A673 (cell line): ENCODE results near the gene DDR2. TPM values are rescaled to one million over a fixed set of nuclear protein-coding genes. Genes with fewer than 3 reads are reported as not detected.

Experiments used
- BruUV-seq: library from RNA; stranded (reverse); fragments of 400-500 nt; replicated peaks from 2 replicates; lab custom pipeline; 2021; lab: Mats Ljungman, UMichigan
- CTCF ChIA-PET: fragments of 300-600 bp; sonication (Branson Sonifier 250); formaldehyde crosslinking; loops from one replicate; lab custom pipeline; 2022; ENCODE audit warnings: antibody characterized with exemption; lab: Charles Lee
- POLR2A ChIA-PET: fragments of 300-600 bp; sonication (Branson Sonifier 250); formaldehyde crosslinking; loops from one replicate; lab custom pipeline; 2022; ENCODE audit warnings: antibody characterized with exemption; ENCODE audit not compliant: low non-redundant PET; lab: Charles Lee
- DNase-seq: peaks from one replicate; pipeline ENCODE4 v3.0.0-alpha.2; 2015; ENCODE audit warnings: low spot score
- H3K27ac ChIP-seq: fragments of 200-600 bp; sonication (generic); 2 replicates; pipeline ENCODE4 v1.5.1; 2016; ENCODE audit warnings: mixed run types, low read depth, mild to moderate bottlenecking, mixed read lengths, antibody characterized with exemption, low read length; ENCODE audit not compliant: poor library complexity, severe bottlenecking
- H3K27me3 ChIP-seq: fragments of 200-600 bp; sonication (generic); replicated peaks from 2 replicates; pipeline ENCODE4 v1.6.1; 2017; ENCODE audit warnings: mixed run types, low read depth, mild to moderate bottlenecking, mixed read lengths, antibody characterized with exemption, low read length; ENCODE audit not compliant: insufficient read depth, poor library complexity
- H3K36me3 ChIP-seq: fragments of 200-600 bp; sonication (generic); 2 replicates; pipeline ENCODE4 v1.6.1; 2016; ENCODE audit warnings: mixed run types, mild to moderate bottlenecking, mixed read lengths, antibody characterized with exemption, low read length; ENCODE audit not compliant: insufficient read depth, poor library complexity, severe bottlenecking
- H3K4me1 ChIP-seq: fragments of 200-600 bp; sonication (generic); 2 replicates; pipeline ENCODE4 v1.6.1; 2017; ENCODE audit warnings: mixed run types, mild to moderate bottlenecking, mixed read lengths, antibody characterized with exemption, low read length; ENCODE audit not compliant: insufficient read depth, poor library complexity, severe bottlenecking
- H3K4me3 ChIP-seq: fragments of 200-600 bp; sonication (generic); 2 replicates; pipeline ENCODE4 v1.5.1; 2016; ENCODE audit warnings: low read depth, mixed run types, mild to moderate bottlenecking, mixed read lengths, low read length; ENCODE audit not compliant: poor library complexity, severe bottlenecking
- H3K9me3 ChIP-seq: fragments of 200-600 bp; sonication (generic); 2 replicates; pipeline ENCODE4 v1.6.1; 2016; ENCODE audit warnings: mixed run types, low read depth, mild to moderate bottlenecking, mixed read lengths, antibody characterized with exemption, low read length; ENCODE audit not compliant: poor library complexity, severe bottlenecking
- CTCF ChIP-seq: fragments of 300-800, 200-600 bp; sonication (generic); conservative IDR thresholded peaks from 2 replicates; pipeline ENCODE4 v1.5.1; 2017; ENCODE audit warnings: low read depth, mild to moderate bottlenecking, antibody characterized with exemption, low read length, moderate library complexity, mixed read lengths
- EZH2 ChIP-seq: fragments of 200-600 bp; sonication (generic); IDR thresholded peaks from 2 replicates; pipeline ENCODE4 v1.6.1; 2017; ENCODE audit warnings: borderline replicate concordance, low read depth, mild to moderate bottlenecking, mixed read lengths, antibody characterized with exemption, low read length; ENCODE audit not compliant: poor library complexity, severe bottlenecking
- intact Hi-C: fragments of 100-400 bp; cut with micrococcal nuclease; formaldehyde crosslinking; loops from one replicate; pipeline ENCODE4 v1.10.0; 2022; ENCODE audit not compliant: unreplicated experiment
- total RNA-seq: library from RNA; stranded (reverse); gene quantifications from 2 replicates; pipeline ENCODE4 v1.2.3, GENCODE V29; 2021

Gene DDR2
- total RNA-seq, 1 experiment from 2014 or later = 121 TPM

GRCh38 chr1:162612606-162613400, 19.5 kb upstream of the DDR2 start:
- ChIA-PET POLR2A (interaction anchor here (0.6 kb wide), 1 partner anchor 212 kb away, joined by 3 read pairs; no protein-coding TSS in a partner anchor), CTCF (interaction anchor here (0.9 to 2.4 kb wide), 2 partner anchors 187 to 211 kb away, joined by 4 to 13 read pairs; no protein-coding TSS in a partner anchor)
- intact Hi-C loops = loop anchor here (1.0 to 10.0 kb wide), 3 partner anchors 187 to 558 kb away; no protein-coding TSS in a partner anchor
- Histone ChIP-seq H3K27me3 (no peaks in the 10 kb centered on the region), H3K9me3 (peaks cover 14% of the 10 kb centered on the region), H3K27ac (peak overlapping the region; percentile 11), H3K36me3 (peaks cover 11% of the 10 kb centered on the region), H3K4me3 (no peak overlapping the region), H3K4me1 (peaks cover 15% of the 10 kb centered on the region)
- BruUV-seq = no TSS peak
- TF ChIP-seq EZH2 (no peak), CTCF (no peak)
- DNase-seq = no peak

- ChIA-PET CTCF (no interaction called here), POLR2A (no interaction called here)
- no TSS peak for BruUV-seq
- no peak for DNase-seq
- H3K4me3 ChIP-seq = no peak overlapping the region
- intact Hi-C loops = loop anchor here (10.0 kb wide), 2 partner anchors 208 to 562 kb away; no protein-coding TSS in a partner anchor
- H3K9me3 ChIP-seq = peaks cover 20% of the 10 kb centered on the region
- no peak for TF ChIP-seq EZH2
- no peak for TF ChIP-seq CTCF
- H3K27ac ChIP-seq = no peak overlapping the region
- H3K4me1 ChIP-seq = peaks cover 15% of the 10 kb centered on the region
- H3K27me3 ChIP-seq = no peaks in the 10 kb centered on the region
- no peaks in the 10 kb centered on the region for H3K36me3 ChIP-seq
Observed at GRCh38 chr1:162616848-162617247, 15.4 kb upstream of the DDR2 start.

GRCh38 chr1:162617513-162617912, 14.8 kb upstream of the DDR2 start:
- POLR2A ChIA-PET = no interaction called here

More at GRCh38 chr1:162617513-162617912, 14.8 kb upstream of the DDR2 start:
- Histone ChIP-seq H3K4me1 (peaks cover 12% of the 10 kb centered on the region), H3K9me3 (peaks cover 20% of the 10 kb centered on the region), H3K4me3 (no peak overlapping the region), H3K27me3 (no peaks in the 10 kb centered on the region), H3K36me3 (no peaks in the 10 kb centered on the region), H3K27ac (no peak overlapping the region)
- TF ChIP-seq EZH2 (no peak), CTCF (no peak)
- intact Hi-C loops = loop anchor here (10.0 kb wide), 2 partner anchors 207 to 563 kb away; no protein-coding TSS in a partner anchor
- BruUV-seq = no TSS peak
- CTCF ChIA-PET = interaction anchor here (0.6 kb wide), 1 partner anchor 232 kb away, joined by 3 read pairs; no protein-coding TSS in a partner anchor
- DNase-seq = no peak
